Activated naive CD4-positive, alpha-beta T cell treated with anti-CD3 and anti-CD28 coated beads, Interleukin-2, amount 10 ng/mL, durations not matched to agents 5 hours and 36 hours (primary cell): ENCODE measurements around the gene ZNF215. TPM values are rescaled to one million over a fixed set of nuclear protein-coding genes. Genes with fewer than 3 reads are reported as not detected.

Source experiments
- total RNA-seq, 2 experiments: library from RNA; stranded (reverse); gene quantifications; one replicate each; pipeline ENCODE4 v1.2.3, GENCODE V29; 2021

Gene ZNF215
- under 1 TPM; 0.63 to 0.91 TPM for total RNA-seq

GRCh38 chr11:6926208-6927029, at the start of gene ZNF215:
TSS of gene ZNF215 (plus strand) at chr11:6926426. CDS start at chr11:6932273, 5,847 bp downstream.

GRCh38 chr11:6892400-6892799, 33.8 kb upstream of the ZNF215 start, which contains the start of gene OR2D2:
TSS of gene OR2D2 (minus strand) at chr11:6892500. CDS start at chr11:6892500, 0 bp downstream.

GRCh38 chr11:6920702-6921101, 5.5 kb upstream of the ZNF215 start, which contains the start of gene OR2D3:
TSS of gene OR2D3 (plus strand) at chr11:6921002. CDS start at chr11:6921002, 0 bp downstream.

Other genes starting within 250 kb of the ZNF215 start
- 10 to 100 TPM; 36.1 to 38.8 TPM for gene MRPL17, start 243.1 kb upstream of the ZNF215 start, total RNA-seq
- gene OR2AG2, start 154.4 kb upstream of the ZNF215 start, total RNA-seq, result not detected
- gene OR2AG1, start 143.4 kb upstream of the ZNF215 start, total RNA-seq, result not detected
- not detected for gene OR6A2, start 126.7 kb upstream of the ZNF215 start, total RNA-seq
- not detected for gene OR10A5, start 80.7 kb upstream of the ZNF215 start, total RNA-seq
- gene OR10A2, start 63.4 kb upstream of the ZNF215 start, total RNA-seq, result not detected
- not detected for gene OR10A4, start 49.8 kb upstream of the ZNF215 start, total RNA-seq
- gene OR2D2, start 33.9 kb upstream of the ZNF215 start, total RNA-seq, result not detected
- gene OR2D3, start 5.4 kb upstream of the ZNF215 start, total RNA-seq, result not detected
- gene ZNF214, start 93.9 kb downstream of the ZNF215 start, total RNA-seq, result not detected
- gene NLRP14, start 94.1 kb downstream of the ZNF215 start, total RNA-seq, result under 1 TPM in 1 of 2 experiments, not detected in 1; 0.05 TPM
- gene RBMXL2, start 162.6 kb downstream of the ZNF215 start, total RNA-seq, result not detected